ENCODE data around the gene CIITA.

CIITA gene

DNA sequence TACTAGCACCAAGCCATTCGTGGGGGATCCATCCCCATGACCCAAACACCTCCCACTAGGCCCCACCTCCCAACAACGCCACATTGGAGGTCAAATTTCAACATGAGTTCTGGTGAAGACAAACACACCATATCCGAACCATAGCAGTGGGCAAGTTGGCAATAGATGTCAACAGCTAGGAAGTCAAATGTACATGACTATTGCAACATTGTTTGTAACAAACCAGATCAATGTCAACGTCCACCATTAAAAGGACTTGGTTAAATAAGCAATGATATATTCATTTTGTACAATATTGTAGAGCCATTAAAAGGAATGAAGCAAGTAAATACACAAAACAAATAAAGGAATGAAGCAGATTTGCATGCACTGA, 26.5 kb upstream of the CIITA start:
- DNase-seq = no peak

GRCh38 chr16:10851512-10851911, 25.5 kb upstream of the CIITA start:
- no peak for DNase-seq

DNA sequence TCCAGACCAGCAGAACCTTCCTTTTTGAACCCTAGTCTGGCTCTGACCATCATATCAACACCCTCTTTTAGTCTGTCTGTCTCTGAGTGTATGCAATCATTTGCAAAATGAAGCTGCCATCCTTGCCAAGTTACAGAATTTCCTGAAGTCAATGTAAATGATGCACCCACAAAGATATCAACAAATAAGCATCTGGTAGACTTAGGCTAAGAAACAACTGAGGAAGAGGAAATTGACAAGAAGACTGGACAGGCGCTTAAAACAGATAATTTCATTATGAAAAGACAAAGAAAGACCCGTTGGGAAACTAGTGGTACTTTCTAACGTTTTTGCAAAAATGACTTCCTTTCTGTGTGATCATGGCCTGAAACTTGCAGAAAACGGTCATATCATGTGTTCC, 24.7 kb upstream of the CIITA start:
- DNase-seq = no peak

- DNase-seq = no peak
These were observed 24.1 kb upstream of the CIITA start for GRCh38 chr16:10852948-10853347.

DNA sequence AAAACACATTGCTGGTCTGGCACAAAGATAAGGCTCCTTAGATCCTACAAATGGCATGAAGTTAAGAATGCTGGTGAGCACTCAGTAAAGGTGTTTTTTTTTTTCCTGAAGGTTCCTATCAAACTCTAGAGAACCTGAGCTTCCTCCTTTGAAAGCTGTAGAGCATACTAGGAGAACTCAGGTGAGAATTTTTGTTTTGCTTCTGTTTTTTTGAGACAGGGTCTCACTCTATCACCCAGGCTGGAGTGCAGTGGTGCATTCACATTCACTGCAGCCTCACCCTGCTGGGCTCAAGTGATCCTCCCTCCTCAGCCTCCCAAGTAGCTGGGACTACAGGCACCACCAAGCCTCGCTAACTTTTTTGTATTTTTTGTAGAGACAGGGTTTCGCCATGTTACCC, 21.0 kb upstream of the CIITA start:
- no peak for DNase-seq

GRCh38 chr16:10858203-10858602, 18.8 kb upstream of the CIITA start:
- no peak for DNase-seq

DNA sequence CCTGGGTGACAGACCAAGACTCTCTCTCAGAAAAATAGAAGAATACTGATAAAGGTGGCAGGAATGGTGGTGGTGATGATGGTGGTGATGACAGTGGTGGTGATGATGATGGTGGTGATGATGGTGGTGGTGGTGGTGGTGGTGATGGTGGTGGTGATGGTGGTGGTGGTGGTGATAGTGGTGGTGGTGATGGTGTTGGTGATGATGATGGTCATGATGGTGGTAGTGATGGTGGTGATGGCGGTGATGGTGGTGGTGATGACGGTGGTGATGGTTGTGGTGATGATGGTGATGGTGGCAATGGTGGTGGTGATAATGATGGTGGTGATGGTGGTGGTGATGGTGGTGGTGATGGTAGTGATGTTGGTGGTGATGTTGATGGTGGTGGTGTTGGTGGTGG, 18.0 kb upstream of the CIITA start:
- no peak for DNase-seq

DNA sequence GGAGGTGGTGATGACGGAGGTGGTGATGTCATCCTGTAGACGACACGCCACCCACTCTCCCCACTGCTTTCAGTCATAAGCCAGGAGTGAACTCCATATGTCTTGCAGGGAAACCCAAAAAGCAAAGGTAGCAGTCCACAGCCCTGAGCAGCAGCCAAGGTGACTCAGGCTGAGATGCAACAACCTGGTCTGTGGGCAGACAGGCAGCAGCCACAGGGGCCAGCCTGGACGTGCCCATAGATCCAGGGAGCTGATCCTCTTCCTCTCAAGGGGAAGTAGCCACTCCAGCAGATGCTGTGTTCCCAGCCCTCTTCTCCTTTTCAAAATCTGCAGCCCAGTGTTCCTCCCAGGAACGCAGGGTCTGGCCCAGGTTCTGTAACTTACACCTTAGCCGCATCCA, 17.3 kb upstream of the CIITA start:
- DNase-seq = no peak

DNA sequence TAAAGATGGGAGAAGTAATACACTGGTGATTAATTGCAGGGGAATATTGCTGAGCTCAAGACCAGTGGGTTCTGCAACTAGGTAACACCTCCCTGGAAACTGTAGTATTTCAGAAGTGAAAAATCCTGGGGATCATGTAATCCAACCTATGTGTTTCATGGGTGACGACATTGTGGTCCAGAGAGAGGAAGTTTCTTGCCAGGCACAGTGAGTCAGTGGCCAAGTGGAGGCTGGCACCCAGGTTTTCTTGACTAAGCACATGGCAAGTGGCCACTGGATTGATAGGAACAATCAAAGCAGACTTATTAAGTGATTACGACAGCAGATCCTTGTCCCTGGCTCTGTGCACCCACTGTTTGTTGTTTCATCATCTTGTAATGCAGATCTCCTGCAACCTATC, 14.6 kb upstream of the CIITA start:
- DNase-seq = peak; percentile 21

DNA sequence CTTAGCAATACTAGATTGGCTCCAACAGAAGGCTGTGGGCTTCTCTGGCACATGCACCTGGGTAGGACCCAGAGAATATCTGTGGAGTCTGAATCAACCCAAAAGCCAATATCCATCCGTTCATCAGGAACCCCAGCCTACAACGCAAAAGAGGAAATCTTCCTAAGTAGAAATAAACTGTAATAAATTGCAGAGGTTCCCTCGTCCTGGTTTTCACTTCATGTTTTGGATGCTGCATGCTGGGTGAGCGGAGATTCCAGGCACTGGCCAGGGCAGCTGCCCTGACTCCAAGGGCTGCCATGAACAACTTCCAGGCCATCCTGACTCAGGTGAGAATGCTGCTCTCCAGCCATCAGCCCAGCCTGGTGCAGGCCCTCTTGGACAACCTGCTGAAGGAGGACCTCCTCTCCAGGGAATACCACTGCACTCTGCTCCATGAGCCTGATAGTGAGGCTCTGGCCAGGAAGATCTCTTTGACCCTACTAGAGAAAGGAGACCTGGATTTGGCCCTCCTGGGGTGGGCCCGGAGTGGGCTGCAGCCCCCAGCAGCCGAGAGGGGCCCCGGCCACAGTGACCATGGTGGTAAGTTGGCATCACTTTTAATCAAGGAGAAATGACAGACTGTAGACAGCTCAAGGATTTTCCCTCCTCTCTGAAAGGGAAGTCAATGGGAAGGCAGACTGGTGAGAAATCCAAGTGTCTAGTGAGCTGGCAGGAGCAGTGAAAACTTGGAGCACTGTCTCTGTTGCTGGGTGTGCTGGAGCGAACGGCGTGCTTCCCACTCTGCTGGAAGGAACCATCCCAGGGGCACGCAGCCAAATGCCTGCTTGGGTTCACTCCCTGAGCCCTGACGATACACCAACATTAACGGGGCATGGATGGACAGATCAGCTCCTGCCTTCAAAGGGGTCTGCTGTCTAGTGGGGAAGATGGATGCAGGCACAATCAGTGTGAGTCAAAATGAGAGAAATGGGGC, 10.7 kb upstream of the CIITA start:
- DNase-seq = no peak

DNA sequence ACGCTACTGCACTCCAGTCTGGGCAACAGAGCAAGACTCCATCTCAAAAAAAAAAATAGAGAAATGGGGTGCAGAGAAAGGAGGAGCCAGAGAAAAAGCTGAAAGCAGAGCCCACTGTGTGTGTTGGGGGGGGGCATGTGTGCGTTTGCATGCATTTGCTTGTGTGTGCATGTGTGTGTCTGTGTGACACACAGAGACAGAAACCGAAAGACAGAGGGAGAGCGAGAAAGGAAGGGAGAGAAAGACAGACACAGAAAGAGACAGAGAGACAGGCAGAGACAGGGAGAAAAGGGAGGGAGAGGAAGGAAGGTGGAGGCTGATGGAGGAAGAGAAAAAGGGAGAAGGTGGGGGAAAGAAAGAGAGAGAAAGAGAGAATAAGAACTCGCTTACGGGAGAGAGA, 9.8 kb upstream of the CIITA start:
- DNase-seq = no peak

DNA sequence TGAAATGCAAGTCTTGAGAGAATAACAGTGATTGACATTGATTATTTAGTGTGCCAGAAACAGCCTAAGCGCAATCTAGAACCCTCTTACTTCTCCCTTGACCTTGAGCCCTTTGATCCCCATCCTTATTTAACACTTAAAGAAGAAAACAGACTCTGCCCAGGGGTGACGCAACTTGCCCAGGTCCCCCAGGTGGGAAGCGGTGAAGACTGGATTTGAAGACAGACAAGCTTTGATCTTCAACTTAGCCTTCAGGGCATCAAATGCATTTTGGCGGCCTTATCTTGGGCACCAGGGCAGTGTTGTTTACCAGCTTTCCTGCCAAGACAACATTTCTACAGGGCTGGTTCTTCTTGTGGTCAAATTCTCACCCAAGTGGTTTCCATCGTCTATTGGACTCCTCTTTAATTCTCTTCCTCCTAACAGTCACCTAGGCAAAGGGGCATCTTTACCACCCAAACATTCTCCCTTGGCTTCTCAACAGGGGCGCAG, 8.9 kb upstream of the CIITA start:
- no peak for DNase-seq

DNA sequence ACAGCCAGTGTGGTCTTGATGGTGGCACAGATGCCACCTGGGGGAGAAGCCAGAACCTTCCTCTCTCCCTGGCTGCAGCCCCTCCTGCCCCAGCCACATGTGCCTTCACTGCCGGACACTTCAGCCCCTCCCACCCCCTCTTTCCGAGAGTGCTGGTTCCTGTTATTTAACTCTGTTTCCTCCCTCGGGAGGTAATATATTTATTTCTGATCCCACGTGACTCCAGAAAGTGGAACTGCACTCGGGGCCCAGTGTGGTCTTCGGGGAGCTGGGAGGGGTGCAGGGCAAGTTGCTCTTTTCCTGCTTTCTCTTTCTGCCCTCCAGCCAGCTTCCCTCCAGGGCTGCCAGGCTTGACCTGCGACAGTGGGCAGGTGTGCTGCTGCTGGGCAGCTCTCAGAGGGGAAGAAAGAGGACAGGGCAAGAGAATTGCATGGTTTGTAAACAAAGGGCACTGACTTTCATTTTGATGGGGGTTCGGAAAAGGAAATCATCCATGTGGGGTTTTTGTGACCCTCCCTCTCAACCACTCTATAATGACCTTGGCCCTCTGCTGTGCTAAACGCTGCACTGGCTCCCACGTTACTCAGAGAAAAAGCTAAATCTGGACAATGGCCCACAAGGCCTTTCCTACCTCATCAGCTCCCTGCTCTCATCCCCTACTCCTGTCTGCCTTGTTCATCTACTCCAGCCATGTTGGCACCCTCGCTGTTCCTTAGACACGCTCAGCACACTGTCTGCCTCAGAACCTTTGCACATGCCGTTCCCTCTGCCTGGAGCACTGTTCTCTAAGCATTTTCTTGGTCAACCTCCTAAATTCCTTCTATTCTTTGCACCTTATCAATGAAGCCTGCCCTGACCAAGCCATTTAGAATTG, 8.2 kb upstream of the CIITA start:
- DNase-seq = peak; percentile 29

GRCh38 chr16:10870137-10870776, 6.7 kb upstream of the CIITA start:
- no peak for DNase-seq

- no peak for DNase-seq
These were observed 6.2 kb upstream of the CIITA start for GRCh38 chr16:10870808-10871156.

GRCh38 chr16:10871157-10871991, 5.6 kb upstream of the CIITA start:
- DNase-seq = peak; percentile 63

- no peak for DNase-seq
These were observed 687 bp upstream of the CIITA start for GRCh38 chr16:10876315-10876714.

- no peak for DNase-seq
These were observed 507 bp downstream of the CIITA start for GRCh38 chr16:10877472-10877946.

GRCh38 chr16:10878328-10878643, 1.3 kb downstream of the CIITA start:
- DNase-seq = no peak

DNA sequence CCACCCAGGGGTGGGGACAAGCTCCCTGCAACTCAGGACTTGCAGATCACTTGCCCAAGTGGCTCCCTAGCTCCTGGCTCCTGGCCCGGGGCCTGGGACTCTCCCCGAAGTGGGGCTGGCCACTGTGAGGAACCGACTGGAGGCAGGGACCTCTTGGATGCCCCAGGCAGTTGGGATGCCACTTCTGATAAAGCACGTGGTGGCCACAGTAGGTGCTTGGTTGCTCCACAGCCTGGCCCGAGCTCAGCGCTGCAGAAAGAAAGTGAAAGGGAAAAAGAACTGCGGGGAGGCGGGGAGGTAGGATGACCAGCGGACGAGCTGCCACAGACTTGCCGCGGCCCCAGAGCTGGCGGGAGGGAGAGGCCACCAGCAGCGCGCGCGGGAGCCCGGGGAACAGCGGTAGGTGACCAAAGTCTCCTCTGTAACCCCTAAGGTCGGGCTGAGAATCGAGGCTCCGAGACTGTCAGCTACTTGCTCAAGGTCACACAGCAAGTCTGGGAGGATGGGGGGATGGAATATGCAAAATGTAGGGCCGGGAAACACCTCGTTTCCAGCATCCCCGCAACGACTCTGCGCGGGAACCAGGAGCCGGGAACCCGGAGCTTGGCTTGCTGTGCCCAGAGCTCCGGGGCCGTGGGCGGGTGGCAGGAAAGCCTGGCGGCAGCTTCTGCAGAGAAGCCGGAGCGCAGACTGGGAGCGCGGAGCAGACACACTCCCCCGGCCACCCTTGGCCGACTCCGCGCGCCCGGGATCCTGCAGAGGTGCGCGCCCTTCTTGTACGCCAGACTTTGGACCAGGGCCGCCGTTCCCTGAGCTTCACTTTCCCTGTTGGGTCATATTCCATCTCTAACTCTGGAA, 1.9 kb downstream of the CIITA start:
- peak; percentile 27 for DNase-seq
